GM12873 (cell line): ENCODE data around the gene DSCAML1.

Source experiments
- CTCF ChIP-seq: IDR thresholded peaks from 2 replicates; pipeline ENCODE4 v1.5.1; 2012; ENCODE audit warnings: low read depth, mild to moderate bottlenecking, moderate library complexity, low read length, control low read depth; ENCODE audit not compliant: insufficient read depth; ENCODE audit errors: missing control alignments

The DSCAML1 gene

GRCh38 chr11:117781627-117782026 is 15.4 kb downstream of the DSCAML1 start:
- no peak for TF ChIP-seq CTCF

GRCh38 chr11:117780456-117780855 is 16.6 kb downstream of the DSCAML1 start:
- TF ChIP-seq CTCF = no peak

- no peak for TF ChIP-seq CTCF
Measured at GRCh38 chr11:117774553-117774952, 22.5 kb downstream of the DSCAML1 start.

GRCh38 chr11:117772360-117772759 is 24.7 kb downstream of the DSCAML1 start:
- no peak for TF ChIP-seq CTCF

GRCh38 chr11:117771841-117772240 is 25.2 kb downstream of the DSCAML1 start:
- no peak for TF ChIP-seq CTCF

- TF ChIP-seq CTCF = no peak
Measured at GRCh38 chr11:117771197-117771596, 25.8 kb downstream of the DSCAML1 start.

- no peak for TF ChIP-seq CTCF
Measured at GRCh38 chr11:117770061-117770460, 27.0 kb downstream of the DSCAML1 start.

GRCh38 chr11:117769533-117769932 is 27.5 kb downstream of the DSCAML1 start:
- no peak for TF ChIP-seq CTCF
